Central memory CD8-positive, alpha-beta T cell (primary cell): ENCODE results near the gene HLA-DQB2.
"Not testable (repeated sequence)": the region's sequence is repeated elsewhere in the genome, so short reads cannot be mapped to it uniquely, and the experiment has no call there.

Source experiments
- ATAC-seq: fragments of 150-1000 bp; cut with Tn5 transposase; replicated peaks from 2 replicates; pipeline ENCODE4 v1.10.0; 2022; ENCODE audit warnings: mild to moderate bottlenecking, moderate FRiP score, moderate number of reproducible peaks; ENCODE audit not compliant: poor library complexity, severe bottlenecking; ENCODE audit errors: extremely low read depth
- DNase-seq, 2 donors: peaks; one replicate each; pipeline ENCODE4 v3.0.0; 2021; ENCODE audit warnings: low spot score in 2 of 2
- H3K27ac Mint-ChIP-seq: one replicate; pipeline ENCODE4 v1.8.0; 2022; ENCODE audit warnings: low read depth, mild to moderate bottlenecking, moderate library complexity, mixed read lengths
- H3K27me3 Mint-ChIP-seq: one replicate; pipeline ENCODE4 v1.8.0; 2022; ENCODE audit warnings: mixed read lengths
- H3K36me3 Mint-ChIP-seq: one replicate; pipeline ENCODE4 v1.8.0; 2022; ENCODE audit warnings: mild to moderate bottlenecking, moderate library complexity, mixed read lengths; ENCODE audit not compliant: insufficient read depth
- H3K4me1 Mint-ChIP-seq: one replicate; pipeline ENCODE4 v1.8.0; 2022; ENCODE audit warnings: mixed read lengths
- H3K4me3 Mint-ChIP-seq: one replicate; pipeline ENCODE4 v1.8.0; 2022; ENCODE audit warnings: mild to moderate bottlenecking, moderate library complexity, mixed read lengths
- H3K9me3 Mint-ChIP-seq: one replicate; pipeline ENCODE4 v1.8.0; 2022; ENCODE audit warnings: mixed read lengths

Gene HLA-DQB2

GRCh38 chr6:32763421-32763820, at the start of gene HLA-DQB2:
TSS of gene HLA-DQB2 (minus strand) at chr6:32763532. CDS start at chr6:32763470, 62 bp downstream.
- Mint-ChIP-seq H3K4me3 (no peak within 1 kb of the TSS), H3K9me3 (no peaks in the 10 kb centered on the region), H3K27ac (no peak within 1 kb of the TSS), H3K36me3 (peaks cover 2% of the 10 kb centered on the region), H3K27me3 (peaks cover 79% of the 10 kb centered on the region), H3K4me1 (no peaks in the 10 kb centered on the region)
- ATAC-seq, result no peak
- no peak for DNase-seq

GRCh38 chr6:32809171-32809570, 45.8 kb upstream of the HLA-DQB2 start:
- Mint-ChIP-seq H3K27me3 (peaks cover 34% of the 10 kb centered on the region), H3K9me3 (no peaks in the 10 kb centered on the region), H3K4me1 (peaks cover 5% of the 10 kb centered on the region), H3K36me3 (no peaks in the 10 kb centered on the region), H3K4me3 (no peak overlapping the region), H3K27ac (no peak overlapping the region)
- ATAC-seq (no peak), DNase-seq (no peak)

GRCh38 chr6:32807020-32807580, 43.8 kb upstream of the HLA-DQB2 start:
- Mint-ChIP-seq H3K9me3 (no peaks in the 10 kb centered on the region), H3K27ac (no peak overlapping the region), H3K4me1 (peaks cover 5% of the 10 kb centered on the region), H3K4me3 (no peak overlapping the region), H3K36me3 (no peaks in the 10 kb centered on the region), H3K27me3 (peaks cover 55% of the 10 kb centered on the region)
- ATAC-seq, result no peak
- DNase-seq, result no peak

GRCh38 chr6:32805404-32805803, 42.1 kb upstream of the HLA-DQB2 start:
- H3K4me1 Mint-ChIP-seq, DNase-seq, ATAC-seq, H3K9me3 Mint-ChIP-seq, H3K27ac Mint-ChIP-seq, H3K4me3 Mint-ChIP-seq, H3K36me3 Mint-ChIP-seq: not testable (repeated sequence)
- H3K27me3 Mint-ChIP-seq, result peaks cover 69% of the 10 kb centered on the region

- DNase-seq (no peak), ATAC-seq (no peak)
- Mint-ChIP-seq H3K9me3 (peaks cover 8% of the 10 kb centered on the region), H3K4me1 (peaks cover 5% of the 10 kb centered on the region), H3K27me3 (peaks cover 78% of the 10 kb centered on the region), H3K27ac (no peak overlapping the region), H3K36me3 (no peaks in the 10 kb centered on the region), H3K4me3 (no peak overlapping the region)
Measured at GRCh38 chr6:32803416-32803815, 40.1 kb upstream of the HLA-DQB2 start.

- ATAC-seq (no peak), DNase-seq (no peak)
- H3K4me1 Mint-ChIP-seq, result peaks cover 8% of the 10 kb centered on the region
- peaks cover 10% of the 10 kb centered on the region for H3K9me3 Mint-ChIP-seq
- H3K27me3 Mint-ChIP-seq, result peaks cover 84% of the 10 kb centered on the region
- no peak overlapping the region for H3K4me3 Mint-ChIP-seq
- H3K36me3 Mint-ChIP-seq, result peaks cover 2% of the 10 kb centered on the region
- H3K27ac Mint-ChIP-seq, result no peak overlapping the region
Measured at GRCh38 chr6:32799740-32800139, 36.4 kb upstream of the HLA-DQB2 start.

GRCh38 chr6:32799168-32799567, 35.8 kb upstream of the HLA-DQB2 start:
- ATAC-seq (no peak), DNase-seq (no peak)
- H3K9me3 Mint-ChIP-seq, result peaks cover 10% of the 10 kb centered on the region
- H3K4me3 Mint-ChIP-seq, result no peak overlapping the region
- peaks cover 8% of the 10 kb centered on the region for H3K4me1 Mint-ChIP-seq
- H3K27ac Mint-ChIP-seq, result no peak overlapping the region
- H3K36me3 Mint-ChIP-seq, result peaks cover 2% of the 10 kb centered on the region
- peaks cover 84% of the 10 kb centered on the region for H3K27me3 Mint-ChIP-seq

GRCh38 chr6:32796848-32797776, 33.8 kb upstream of the HLA-DQB2 start:
- peaks cover 84% of the 10 kb centered on the region for H3K27me3 Mint-ChIP-seq
- DNase-seq (peak; percentile 63 to 85), ATAC-seq (peak; percentile 62)
- H3K4me1 Mint-ChIP-seq, result peaks cover 8% of the 10 kb centered on the region
- peak overlapping the region; percentile 74 for H3K27ac Mint-ChIP-seq
- peak overlapping the region; percentile 43 for H3K4me3 Mint-ChIP-seq
- H3K9me3 Mint-ChIP-seq, result peaks cover 10% of the 10 kb centered on the region
- H3K36me3 Mint-ChIP-seq, result peaks cover 2% of the 10 kb centered on the region

- peaks cover 93% of the 10 kb centered on the region for H3K27me3 Mint-ChIP-seq
- DNase-seq (no peak), ATAC-seq (no peak)
- H3K9me3 Mint-ChIP-seq, result peaks cover 10% of the 10 kb centered on the region
- H3K4me3 Mint-ChIP-seq, result no peak overlapping the region
- peaks cover 8% of the 10 kb centered on the region for H3K4me1 Mint-ChIP-seq
- peaks cover 2% of the 10 kb centered on the region for H3K36me3 Mint-ChIP-seq
- H3K27ac Mint-ChIP-seq, result no peak overlapping the region
Measured at GRCh38 chr6:32794510-32794909, 31.2 kb upstream of the HLA-DQB2 start.

GRCh38 chr6:32792901-32793435, 29.6 kb upstream of the HLA-DQB2 start:
- ATAC-seq (no peak), DNase-seq (no peak)
- H3K36me3 Mint-ChIP-seq, result peaks cover 2% of the 10 kb centered on the region
- no peaks in the 10 kb centered on the region for H3K9me3 Mint-ChIP-seq
- H3K27me3 Mint-ChIP-seq, result peaks cover 92% of the 10 kb centered on the region
- H3K4me3 Mint-ChIP-seq, result no peak overlapping the region
- H3K27ac Mint-ChIP-seq, result no peak overlapping the region
- peaks cover 8% of the 10 kb centered on the region for H3K4me1 Mint-ChIP-seq

- Mint-ChIP-seq H3K9me3 (no peaks in the 10 kb centered on the region), H3K27me3 (peaks cover 93% of the 10 kb centered on the region), H3K4me3 (no peak overlapping the region), H3K27ac (no peak overlapping the region), H3K36me3 (no peaks in the 10 kb centered on the region), H3K4me1 (no peaks in the 10 kb centered on the region)
- DNase-seq (no peak), ATAC-seq (no peak)
Measured at GRCh38 chr6:32790306-32790705, 27.0 kb upstream of the HLA-DQB2 start.

GRCh38 chr6:32785781-32786533, 22.6 kb upstream of the HLA-DQB2 start:
- Mint-ChIP-seq H3K4me3 (no peak overlapping the region), H3K27ac (peak overlapping the region; percentile 54), H3K36me3 (no peaks in the 10 kb centered on the region), H3K9me3 (no peaks in the 10 kb centered on the region), H3K27me3 (peaks cover 82% of the 10 kb centered on the region), H3K4me1 (no peaks in the 10 kb centered on the region)
- ATAC-seq (peak; percentile 49), DNase-seq (no peak)
